ENCODE results near the gene UBASH3B.

DNA sequence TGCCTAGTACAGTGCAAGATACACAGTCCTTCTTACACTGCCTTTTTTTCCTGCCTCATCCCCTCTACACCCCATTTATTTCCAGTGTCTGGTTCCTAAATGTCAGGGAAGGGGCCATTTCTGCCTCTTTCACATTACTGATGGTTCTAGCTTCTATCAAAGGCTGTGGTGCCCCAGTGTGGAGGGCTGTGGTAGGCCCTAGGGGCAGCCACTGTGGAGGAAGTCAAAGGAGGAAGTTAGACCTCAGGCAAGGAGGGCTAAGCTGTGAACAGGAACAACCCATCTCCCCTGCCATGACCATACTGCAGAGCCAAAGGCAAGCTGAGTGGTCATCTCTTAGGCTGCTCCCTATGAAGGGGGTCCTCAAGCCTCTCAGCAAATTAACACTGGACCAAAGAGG is 100.9 kb downstream of the UBASH3B start:
- TF ChIP-seq, protein P1, sequence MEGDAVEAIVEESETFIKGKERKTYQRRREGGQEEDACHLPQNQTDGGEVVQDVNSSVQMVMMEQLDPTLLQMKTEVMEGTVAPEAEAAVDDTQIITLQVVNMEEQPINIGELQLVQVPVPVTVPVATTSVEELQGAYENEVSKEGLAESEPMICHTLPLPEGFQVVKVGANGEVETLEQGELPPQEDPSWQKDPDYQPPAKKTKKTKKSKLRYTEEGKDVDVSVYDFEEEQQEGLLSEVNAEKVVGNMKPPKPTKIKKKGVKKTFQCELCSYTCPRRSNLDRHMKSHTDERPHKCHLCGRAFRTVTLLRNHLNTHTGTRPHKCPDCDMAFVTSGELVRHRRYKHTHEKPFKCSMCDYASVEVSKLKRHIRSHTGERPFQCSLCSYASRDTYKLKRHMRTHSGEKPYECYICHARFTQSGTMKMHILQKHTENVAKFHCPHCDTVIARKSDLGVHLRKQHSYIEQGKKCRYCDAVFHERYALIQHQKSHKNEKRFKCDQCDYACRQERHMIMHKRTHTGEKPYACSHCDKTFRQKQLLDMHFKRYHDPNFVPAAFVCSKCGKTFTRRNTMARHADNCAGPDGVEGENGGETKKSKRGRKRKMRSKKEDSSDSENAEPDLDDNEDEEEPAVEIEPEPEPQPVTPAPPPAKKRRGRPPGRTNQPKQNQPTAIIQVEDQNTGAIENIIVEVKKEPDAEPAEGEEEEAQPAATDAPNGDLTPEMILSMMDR (IDR thresholded peaks at IDR 0.05), result peak in 1 of 4 experiments; percentile 16
- no peak for TF ChIP-seq EP300 (IDR thresholded peaks at IDR 0.05)
- no peak for TF ChIP-seq POLR2A (IDR thresholded peaks at IDR 0.05)
- TF ChIP-seq POLR2AphosphoS5 (IDR thresholded peaks at IDR 0.05), result no peak

Data from gastroesophageal sphincter (tissue), 3 donors.